GM19438 (cell line): ENCODE data around the gene RS1.
A peak's percentile ranks its signal among the peaks of the same experiment; 100 is the strongest.

ENCODE experiments used
- ATAC-seq: cut with Tn5 transposase; IDR thresholded peaks from one replicate; pipeline ENCODE4 v1.9.1; 2021; ENCODE audit warnings: low read depth; ENCODE audit not compliant: unreplicated experiment

Gene RS1

DNA sequence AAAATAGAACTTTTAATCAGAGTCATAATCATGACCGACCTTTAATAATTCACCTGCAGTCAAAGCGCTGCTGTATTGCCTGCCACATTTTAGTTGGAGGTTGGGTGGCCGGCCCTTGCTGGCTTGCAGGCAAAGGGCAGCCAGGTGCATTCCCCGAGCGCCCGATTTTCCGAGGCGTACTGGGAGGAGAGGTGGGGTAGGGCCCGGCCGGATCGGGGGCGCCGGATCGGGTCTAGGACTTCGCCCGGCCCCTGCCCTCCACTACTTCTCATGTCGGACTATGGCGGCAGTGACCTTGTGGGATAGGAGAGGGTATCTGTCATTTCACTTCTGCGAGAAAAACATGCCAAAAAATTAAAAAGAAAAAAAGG lies 2.5 kb upstream of the RS1 start:
- ATAC-seq = peak; percentile 45

DNA sequence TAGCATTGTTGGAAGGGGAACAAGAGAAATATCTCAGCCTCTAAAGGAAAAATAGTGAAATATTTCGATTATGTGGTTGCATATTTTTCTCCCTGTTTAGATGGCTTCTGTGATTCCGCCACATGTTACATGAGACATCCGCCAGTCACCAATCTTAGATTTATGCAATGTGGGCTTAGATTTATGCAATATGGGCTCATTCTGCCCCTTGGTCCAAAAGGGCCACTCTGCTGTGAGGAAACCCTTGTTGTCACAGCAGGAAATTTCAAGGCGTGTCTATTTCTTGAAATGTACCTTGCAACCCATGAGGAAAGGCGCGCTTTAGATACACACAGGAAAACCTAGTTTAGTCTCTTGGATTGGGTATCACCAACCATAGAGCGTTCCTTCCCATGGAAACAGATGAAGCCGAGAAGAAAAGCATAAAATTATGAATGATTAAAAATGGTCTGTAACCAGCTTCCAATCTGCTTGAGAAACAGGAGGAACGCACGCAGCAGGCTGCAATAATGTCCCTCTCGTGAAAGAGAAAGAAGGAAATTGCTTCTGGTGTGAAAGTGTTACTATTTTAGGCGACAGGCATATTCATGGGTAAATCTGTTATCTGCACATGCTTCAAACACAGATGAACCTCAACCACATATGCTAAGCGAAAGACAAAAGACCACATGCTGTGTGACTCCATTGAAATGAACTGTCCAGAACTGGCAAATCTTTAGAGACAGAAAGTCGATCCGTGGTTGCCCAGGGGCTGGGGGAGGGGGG lies 3.7 kb downstream of the RS1 start:
- no peak for ATAC-seq

DNA sequence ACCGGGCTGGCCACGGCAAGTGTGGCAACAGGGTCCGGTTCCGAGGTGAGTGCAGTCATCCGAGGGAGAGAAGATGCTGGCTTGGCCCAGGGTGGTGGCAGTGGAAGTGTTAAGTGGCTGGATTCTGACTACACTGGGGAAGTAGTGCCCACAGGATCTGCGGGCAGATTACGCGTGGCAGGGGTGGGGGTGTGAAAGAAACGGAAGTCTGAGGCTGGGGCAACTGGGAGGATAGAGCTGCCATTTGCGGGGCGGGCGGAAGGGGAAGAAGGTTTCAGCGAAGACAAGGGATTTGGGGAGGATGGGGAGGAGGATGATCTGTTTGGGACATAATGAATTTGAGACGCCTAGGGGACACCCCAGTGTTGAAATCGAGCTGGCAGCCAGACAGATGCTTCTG lies 5.3 kb downstream of the RS1 start:
- ATAC-seq = no peak

DNA sequence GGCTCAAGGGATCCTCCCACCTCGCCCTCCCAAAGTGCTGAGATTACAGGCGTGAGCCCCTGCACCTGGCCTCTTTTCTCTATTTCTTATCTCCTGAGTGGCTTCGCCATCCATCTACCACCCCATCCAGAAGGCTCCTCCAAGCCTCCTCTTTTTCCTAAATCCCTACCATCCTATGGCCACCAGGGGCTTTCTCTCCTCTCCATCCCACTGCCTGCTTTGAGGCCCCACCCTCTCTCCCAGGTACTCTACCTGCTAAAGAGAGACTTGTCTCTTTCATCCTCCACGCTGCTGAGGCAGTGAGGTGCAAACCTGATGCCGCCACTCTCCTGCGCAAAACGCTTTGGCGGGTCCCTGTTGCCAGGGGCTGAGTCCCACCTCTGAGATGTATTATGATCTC lies 7.0 kb downstream of the RS1 start:
- ATAC-seq = no peak

DNA sequence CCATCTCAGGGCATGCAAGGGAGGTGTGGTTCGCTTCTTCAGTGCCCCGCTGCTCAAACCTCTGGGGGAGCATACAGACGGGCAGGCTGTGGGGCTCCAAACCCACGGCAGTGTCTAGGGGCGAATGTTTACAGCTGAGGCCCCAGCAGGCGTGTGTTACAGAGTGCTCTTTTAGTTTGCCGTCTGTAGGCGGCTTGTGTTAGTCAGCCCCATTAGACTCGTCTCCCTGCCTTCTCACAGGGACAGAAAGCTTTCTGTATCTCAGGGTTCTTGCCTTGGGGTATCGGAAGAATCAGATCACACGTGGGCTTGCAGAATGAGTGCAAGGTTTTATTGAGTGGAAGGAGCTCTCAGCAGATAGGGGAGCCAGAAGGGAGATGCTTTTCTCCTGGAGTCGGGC lies 10.6 kb downstream of the RS1 start:
- no peak for ATAC-seq

DNA sequence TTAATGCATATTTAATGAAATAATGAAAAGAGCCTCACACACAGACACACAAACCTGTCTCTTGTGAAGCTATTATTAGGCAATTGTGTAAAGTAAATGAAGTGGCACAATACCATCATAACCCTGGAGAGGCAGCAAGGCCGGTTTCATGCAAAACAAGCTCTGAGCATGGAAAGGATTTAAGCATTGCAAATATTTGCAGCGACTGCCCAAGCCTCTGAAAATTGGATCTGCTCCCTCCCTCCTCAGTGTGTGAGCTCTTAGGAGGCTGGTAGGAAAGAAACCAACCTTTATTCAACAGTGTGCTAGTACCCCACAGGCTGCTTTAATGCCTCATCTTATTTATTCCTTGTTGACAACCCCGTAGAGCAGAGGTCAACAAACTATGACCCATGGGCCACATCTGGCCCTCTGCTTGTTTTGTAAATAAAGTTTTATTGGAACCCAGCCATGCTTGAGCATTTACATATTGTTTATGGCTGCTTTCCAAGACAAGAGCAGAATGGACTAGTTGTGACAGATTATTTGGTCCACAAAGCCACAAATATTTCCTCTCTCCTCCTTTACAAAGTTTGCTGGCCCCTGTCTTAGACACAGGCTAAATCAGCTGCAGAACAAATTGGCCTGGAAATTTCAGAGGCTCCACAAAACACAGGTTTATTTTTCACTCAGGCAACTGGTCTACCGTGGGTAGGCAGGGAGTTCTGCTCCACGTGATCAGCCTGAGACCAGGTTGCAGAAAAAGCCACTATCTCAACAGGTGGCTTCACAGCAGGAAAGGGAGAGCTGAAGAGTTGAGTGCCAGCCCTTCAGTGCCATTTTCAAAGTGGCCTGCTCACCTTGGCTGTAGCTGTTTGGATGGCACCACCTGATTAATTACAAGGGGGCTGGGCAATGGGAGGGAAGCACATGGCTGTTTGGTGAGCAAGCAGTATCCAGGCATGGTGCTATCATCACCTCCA lies 16.8 kb downstream of the RS1 start:
- ATAC-seq = no peak

DNA sequence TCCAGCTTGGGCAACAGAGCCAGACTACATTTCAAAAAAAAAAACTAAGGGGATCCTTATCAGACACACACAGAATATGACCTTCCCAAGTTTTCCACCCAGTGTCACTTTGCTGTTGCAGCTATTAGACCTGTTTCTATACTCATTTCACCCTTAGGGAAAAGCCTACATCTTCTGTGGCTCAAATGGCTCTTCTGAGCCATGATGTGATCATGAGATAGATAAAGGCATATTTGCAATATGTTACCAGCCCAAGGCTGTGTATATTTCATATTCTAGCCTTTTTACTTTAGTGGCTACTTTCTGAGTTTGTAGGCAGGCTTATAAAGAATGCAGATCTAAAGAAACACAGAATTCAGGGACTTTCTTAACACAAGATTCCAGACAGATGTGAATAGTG lies 19.3 kb downstream of the RS1 start:
- no peak for ATAC-seq

DNA sequence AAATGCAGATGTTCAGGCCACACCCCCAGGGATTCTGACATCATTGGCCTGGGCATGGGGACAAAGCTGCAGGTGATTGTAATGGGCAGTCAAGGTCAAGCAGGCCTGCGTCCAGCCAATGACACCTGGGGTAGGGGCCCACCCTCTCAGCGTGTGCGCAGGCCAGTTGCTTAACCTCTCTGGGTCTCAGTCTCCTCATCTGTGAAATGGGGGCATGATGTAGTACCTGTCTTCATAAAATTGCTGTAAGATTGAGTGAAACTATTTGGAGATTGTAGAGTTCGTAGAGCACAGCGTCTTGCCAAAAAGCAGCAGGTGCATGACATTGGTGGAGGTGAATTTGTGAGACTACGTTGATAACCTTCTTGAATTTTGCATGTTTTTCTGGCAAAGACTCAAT lies 21.2 kb downstream of the RS1 start:
- ATAC-seq = no peak

DNA sequence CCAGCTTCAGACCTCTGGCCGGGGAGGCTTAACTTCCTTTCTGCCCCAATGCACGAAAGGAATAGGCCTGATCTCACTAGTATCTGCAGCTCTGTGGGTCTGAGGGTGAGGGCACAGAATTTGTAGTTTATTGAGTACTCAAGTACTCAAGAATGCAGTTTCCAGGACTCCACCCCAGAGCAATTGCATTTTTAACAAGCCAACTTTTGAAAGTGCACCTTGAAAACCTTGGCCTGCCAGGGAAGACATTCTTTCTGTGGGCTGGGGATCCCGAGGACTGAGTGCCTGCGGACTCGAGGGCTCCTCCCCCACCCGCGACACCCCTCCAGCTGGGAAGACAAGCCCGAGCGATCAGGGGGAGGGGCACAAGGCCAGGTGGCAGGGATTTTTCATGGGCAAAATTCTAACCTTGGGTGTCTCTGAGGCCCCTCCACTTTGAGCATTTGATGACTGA lies 22.4 kb downstream of the RS1 start:
- no peak for ATAC-seq

DNA sequence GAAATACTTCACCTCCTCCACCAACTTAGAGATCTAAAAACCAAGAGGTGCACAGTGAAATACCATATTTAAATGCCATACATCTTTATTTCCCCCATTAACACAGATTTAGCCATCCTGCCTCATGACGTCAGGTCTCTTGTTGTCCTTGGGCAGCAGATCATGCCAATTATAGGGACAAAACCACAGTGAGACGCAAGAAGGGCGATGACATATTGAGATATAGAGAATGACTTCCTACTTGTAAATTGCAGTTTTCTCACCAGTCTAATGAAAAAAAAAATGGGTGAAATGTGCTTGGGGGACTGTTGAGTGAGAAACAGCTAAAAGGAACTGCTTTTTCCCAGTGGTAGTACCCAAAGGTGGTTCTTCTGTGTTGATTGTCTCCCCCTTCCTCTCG lies 24.3 kb downstream of the RS1 start:
- no peak for ATAC-seq

DNA sequence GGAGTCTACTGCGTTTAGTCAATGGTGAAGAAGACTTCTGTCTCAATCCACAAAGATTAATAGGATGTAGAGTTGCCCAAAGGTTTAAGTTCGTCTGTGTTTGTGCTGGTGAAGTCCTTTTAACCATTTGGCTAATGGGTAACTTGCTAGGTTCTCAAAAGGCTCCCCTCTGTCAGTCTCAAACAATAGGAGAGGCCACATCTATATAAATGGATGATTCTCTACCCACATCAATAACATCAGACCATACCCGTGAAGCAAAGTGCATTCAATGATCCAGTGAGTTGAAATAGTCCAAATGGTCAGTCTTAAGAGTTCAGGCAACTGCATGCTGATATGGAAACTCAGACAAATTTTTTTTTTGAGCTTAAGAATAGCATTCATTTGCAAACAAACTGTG lies 28.1 kb downstream of the RS1 start:
- no peak for ATAC-seq

DNA sequence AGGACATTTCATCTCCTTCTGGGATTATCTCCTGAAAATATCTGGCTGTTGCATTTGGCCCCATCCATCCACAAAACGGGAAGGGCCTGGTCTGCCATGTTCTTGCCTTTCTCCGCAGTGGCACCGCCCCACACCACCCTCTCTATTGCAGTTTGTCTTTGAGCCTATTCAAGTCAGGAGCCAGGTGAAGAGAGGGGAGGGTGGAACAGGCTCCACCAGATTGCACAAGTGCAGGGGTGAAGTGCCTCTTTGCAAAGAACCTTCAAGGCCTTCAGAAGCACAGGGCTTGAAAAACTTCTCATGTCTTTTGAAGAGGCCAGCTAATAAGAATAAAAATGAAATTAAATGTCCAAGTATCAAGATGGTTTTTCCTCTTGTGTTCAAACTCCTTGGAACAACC lies 28.7 kb downstream of the RS1 start:
- no peak for ATAC-seq

DNA sequence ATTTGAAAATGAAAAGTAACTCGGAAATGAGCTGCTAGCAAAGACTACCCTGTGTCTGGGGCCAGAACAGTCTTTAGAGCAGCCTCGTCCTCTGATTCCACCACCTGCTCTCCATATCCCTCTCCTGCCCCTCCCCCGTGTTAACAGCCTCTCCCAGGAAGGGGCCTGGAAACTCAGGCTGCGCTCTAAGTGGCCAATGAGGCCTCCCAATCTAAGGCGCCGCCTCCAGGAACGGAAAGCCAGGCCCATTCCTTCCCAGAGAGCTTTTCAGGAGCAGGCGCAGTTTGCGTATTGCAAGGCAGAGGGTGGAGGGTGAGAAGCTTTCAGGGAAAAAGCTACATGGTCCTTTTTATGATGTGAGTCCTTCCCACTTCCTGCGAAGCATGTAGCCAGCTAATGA lies 31.2 kb downstream of the RS1 start:
- ATAC-seq = no peak

DNA sequence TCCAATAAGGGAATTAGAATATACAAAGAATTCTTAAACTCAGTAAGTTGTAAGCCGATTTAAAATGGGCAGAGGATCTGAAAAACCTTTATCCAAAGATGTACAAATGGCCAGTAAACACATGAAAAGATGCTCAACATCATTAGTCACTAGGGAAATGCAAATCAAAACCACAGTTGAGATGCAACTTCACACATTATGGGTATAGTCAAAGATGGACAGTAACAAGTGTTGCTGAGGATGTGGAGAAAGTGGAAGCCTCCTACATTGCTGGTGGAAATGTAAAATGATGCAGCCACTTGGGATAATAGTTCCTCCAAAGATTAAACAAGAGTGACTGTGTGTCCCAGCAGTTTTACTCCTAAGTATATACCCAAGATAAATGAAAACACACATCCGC lies 32.6 kb downstream of the RS1 start:
- no peak for ATAC-seq

DNA sequence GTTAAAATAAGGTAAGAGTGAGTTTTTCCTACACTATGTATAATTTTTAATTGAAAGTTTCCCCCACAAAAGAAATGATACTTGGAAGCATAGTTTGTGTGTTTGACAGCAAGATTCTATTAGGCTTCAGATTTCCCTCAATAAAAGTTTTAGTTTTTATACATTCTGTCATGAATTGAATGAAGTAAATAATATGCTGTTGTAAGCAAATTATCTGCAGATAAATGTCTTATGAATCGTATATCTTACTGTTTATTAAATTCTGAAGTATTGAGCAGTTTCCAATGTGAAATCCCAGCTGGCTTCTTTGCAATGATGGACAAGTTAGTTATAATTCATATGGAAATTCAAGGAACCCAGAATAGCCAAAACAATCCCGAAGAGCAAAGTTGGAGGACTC lies 33.5 kb downstream of the RS1 start:
- no peak for ATAC-seq

DNA sequence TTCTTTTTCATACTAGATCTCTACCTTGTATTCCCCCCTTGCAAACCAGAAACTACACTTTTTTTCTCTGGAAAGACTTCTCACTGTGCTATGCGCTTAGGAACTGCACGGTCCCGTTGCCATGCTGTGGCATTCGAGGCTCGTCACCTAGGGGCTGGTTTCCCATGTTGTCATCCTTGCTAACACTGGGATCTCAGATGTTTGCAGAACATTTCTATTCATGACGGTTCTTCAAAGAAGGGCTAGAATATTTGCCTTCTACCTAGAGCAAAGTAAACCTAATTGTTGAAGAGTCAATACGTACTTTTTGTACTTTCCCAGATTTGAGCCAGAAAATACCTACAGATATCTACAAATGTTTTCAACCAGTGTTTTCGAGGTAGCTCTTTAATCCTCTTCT lies 41.0 kb downstream of the RS1 start:
- no peak for ATAC-seq

DNA sequence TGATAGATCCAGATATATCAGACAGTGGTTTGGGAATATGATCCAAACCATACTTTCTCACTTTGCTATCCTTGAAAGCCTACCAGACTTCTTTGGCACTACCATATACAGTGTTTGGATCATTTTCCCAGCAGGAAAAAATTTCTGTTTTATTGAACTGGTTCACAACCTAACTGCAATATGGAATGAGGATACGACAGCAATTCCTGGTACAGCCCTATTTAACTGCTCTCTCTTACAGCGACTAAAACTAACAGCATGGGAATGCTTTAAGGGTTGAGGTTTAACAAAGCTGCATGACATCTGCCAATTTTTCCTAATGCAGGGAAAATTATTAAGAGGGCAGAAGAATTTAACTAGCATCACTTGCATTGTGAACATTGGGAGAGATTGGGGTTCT lies 47.3 kb downstream of the RS1 start:
- no peak for ATAC-seq

DNA sequence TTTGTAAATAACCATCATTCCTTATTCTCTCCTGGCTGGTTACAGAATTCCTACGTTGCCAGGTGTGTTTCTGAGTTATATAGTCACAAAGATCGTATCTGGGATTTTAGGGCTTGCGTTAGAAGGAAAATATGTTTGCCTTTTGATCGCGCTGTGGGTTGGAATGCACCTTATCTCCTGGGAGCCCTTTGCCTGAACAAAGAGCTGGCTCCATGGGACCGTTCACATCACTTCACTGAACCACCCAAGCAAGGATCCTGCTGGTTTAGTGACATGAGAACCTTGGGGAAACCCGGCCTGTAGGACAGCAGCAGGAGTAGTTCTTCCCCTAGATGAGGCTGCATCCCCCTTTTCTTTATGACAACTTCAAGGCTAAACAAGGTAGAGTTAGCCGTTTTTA lies 51.6 kb downstream of the RS1 start:
- ATAC-seq = no peak

DNA sequence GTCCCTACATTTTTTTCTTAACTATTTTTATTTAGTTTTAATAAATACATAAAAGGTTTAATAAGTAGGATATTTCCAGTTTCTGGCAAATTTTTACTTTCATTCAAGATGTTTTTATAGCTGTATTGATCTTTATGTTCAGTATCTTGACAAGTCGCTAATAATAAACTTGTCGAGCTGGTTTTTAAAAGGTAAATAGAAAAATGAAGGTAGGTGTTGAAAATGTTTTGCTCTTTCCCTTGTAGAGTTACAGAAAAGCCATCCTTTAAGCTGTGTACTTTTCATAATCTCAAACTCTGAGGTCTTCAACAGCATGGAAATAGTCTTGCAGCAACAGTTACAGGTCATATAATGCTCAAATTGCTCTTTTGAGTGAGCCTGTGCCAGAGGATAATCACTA lies 52.6 kb downstream of the RS1 start:
- no peak for ATAC-seq

DNA sequence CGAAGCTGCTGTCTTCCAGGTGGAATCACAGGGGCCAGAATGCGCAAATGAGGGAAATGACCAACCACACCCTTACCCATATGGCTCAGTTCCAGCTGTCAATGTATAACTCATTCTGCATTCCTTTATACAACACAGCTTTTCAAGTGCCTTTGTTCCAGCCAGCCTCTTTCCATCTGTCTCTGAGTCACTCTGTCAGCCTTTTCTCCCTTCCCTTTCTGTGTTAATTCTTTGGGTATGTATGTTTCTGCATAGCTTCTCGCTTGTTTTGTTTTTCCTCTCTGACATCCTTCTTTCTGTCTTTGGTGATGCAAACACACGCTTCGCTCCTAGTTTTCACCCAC lies 54.5 kb downstream of the RS1 start:
- ATAC-seq = no peak

DNA sequence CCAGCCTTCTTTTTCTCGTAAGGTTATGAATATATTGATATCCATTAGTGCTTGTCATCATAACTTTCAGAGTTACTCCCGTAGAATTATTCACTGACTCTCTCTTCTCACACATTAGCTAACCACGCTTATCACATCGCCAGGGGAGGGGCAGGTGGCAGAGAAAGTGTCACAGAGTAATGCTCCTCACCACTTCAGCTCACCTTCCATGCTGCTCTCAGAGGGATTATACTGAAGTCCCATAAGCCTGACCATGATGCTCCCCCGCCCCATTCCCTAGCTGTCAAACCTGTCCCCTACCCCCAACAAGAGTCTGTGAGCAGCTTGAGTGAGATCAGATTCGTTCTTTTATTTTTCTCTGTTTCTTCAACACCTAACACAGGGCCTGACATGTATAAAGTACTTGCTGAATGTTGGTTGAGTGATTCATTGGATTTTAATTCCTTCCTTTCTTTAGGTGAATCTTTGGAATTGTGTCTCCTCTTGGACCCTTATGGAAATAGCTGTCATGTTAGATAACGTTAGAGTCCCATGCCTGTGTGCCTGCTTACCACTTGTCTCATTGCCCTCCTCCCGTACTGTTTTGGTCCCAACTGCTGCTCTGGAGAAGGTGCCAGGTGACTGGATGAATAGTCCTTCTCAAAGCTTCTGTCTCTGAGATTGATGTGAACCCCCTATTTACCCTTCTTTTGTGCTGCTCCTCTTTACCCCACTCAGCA lies 55.1 kb downstream of the RS1 start:
- ATAC-seq = no peak
